EL (cell line): Measurements from ENCODE around the gene ERP29.

ENCODE experiments used
- DNase-seq: peaks from one replicate; pipeline ENCODE4 v3.0.0-alpha.2; 2016

The ERP29 gene

GRCh38 chr12:112046003-112046402 is 32.8 kb downstream of the ERP29 start:
- DNase-seq = no peak

GRCh38 chr12:112049351-112049750 is 36.1 kb downstream of the ERP29 start:
- no peak for DNase-seq

- DNase-seq = no peak
These were observed 47.9 kb downstream of the ERP29 start for GRCh38 chr12:112061137-112061536.

GRCh38 chr12:112063273-112063672 is 50.0 kb downstream of the ERP29 start:
- no peak for DNase-seq

- DNase-seq = no peak
These were observed 53.3 kb downstream of the ERP29 start for GRCh38 chr12:112066566-112066965.
